Measurements from ENCODE around the gene FZD8. TPM values are rescaled to one million over a fixed set of nuclear protein-coding genes. Genes with fewer than 3 reads are reported as not detected.

Gene FZD8
- polyA plus RNA-seq, 2 of the 4 experiments (the other 2 are of a cell fraction) = 4.4 to 13.4 TPM

GRCh38 chr10:35667270-35667889, 25.3 kb upstream of the FZD8 start:
- DNase-seq (ENCODE audit: low read depth in 1 of 2, low spot score in 1 of 2) = no peak
- FAIRE-seq = no peak
- 56% methylated on average over 4 of the region's 4 CpGs for WGBS (ENCODE audit: missing lambda C conversion rate)

GRCh38 chr10:35661236-35661635, 19.1 kb upstream of the FZD8 start:
- DNase-seq (ENCODE audit: low read depth in 1 of 2, low spot score in 1 of 2) (no peak), ATAC-seq (no peak), FAIRE-seq (no peak)
- no peak overlapping the region for H3K4me3 ChIP-seq
- H3K9me3 ChIP-seq = no peaks in the 10 kb centered on the region
- no peak overlapping the region for H3K4me2 ChIP-seq
- no peak overlapping the region for H3K27ac ChIP-seq
- POLR2A ChIA-PET = no interaction called here
- 39% methylated on average over 2 of the region's 2 CpGs for WGBS (ENCODE audit: missing lambda C conversion rate)
- CTCF ChIA-PET = no interaction called here
- TF ChIP-seq RAD21 (conservative IDR thresholded peaks at IDR 0.05 in 1 of 2, IDR thresholded peaks at IDR 0.05 in 1 of 2) (no peak), SREBF2 (IDR thresholded peaks at IDR 0.05) (no peak)
- H3K4me1 ChIP-seq = 0 out of 3 replicates have a peak, but pooled peaks cover 5% of the 10 kb centered on the region

More at GRCh38 chr10:35667270-35667889, 25.3 kb upstream of the FZD8 start:
- Histone ChIP-seq H3K9me3 (no peaks in the 10 kb centered on the region), H3K27ac (no peak overlapping the region), H3K4me1 (0 out of 3 replicates have a peak, but pooled peaks cover 5% of the 10 kb centered on the region), H3K4me3 (no peak overlapping the region), H3K4me2 (no peak overlapping the region)
- TF ChIP-seq MAZ (IDR thresholded peaks at IDR 0.05; ENCODE audit: borderline replicate concordance, low read depth, low read length) (no peak), RNF2 (IDR thresholded peaks at IDR 0.05; ENCODE audit: borderline replicate concordance, low read depth) (no peak), SREBF2 (IDR thresholded peaks at IDR 0.05) (no peak), CHD2 (IDR thresholded peaks at IDR 0.05; ENCODE audit: low read length, partially characterized antibody) (no peak), POLR2A (IDR thresholded peaks at IDR 0.05; ENCODE audit: low read length) (no peak), TFCP2L1 (CRISPR knock-in tag; IDR thresholded peaks at IDR 0.05) (no peak), RAD21 (conservative IDR thresholded peaks at IDR 0.05 in 1 of 2, IDR thresholded peaks at IDR 0.05 in 1 of 2) (no peak), CBX2 (IDR thresholded peaks at IDR 0.05; ENCODE audit: borderline replicate concordance, low read depth) (no peak), RFX5 (IDR thresholded peaks at IDR 0.05) (no peak), ZFP36 (IDR thresholded peaks at IDR 0.05; ENCODE audit: borderline replicate concordance, partially characterized antibody) (no peak), MAFK (IDR thresholded peaks at IDR 0.05; ENCODE audit: partially characterized antibody) (no peak), HEYL (CRISPR knock-in tag; IDR thresholded peaks at IDR 0.05) (no peak)
- TF ChIP-seq, protein P1, sequence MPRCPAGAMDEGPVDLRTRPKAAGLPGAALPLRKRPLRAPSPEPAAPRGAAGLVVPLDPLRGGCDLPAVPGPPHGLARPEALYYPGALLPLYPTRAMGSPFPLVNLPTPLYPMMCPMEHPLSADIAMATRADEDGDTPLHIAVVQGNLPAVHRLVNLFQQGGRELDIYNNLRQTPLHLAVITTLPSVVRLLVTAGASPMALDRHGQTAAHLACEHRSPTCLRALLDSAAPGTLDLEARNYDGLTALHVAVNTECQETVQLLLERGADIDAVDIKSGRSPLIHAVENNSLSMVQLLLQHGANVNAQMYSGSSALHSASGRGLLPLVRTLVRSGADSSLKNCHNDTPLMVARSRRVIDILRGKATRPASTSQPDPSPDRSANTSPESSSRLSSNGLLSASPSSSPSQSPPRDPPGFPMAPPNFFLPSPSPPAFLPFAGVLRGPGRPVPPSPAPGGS (IDR thresholded peaks at IDR 0.05) = no peak
- CTCF ChIA-PET = no interaction called here
- ATAC-seq = no peak
- POLR2A ChIA-PET = no interaction called here

DNA sequence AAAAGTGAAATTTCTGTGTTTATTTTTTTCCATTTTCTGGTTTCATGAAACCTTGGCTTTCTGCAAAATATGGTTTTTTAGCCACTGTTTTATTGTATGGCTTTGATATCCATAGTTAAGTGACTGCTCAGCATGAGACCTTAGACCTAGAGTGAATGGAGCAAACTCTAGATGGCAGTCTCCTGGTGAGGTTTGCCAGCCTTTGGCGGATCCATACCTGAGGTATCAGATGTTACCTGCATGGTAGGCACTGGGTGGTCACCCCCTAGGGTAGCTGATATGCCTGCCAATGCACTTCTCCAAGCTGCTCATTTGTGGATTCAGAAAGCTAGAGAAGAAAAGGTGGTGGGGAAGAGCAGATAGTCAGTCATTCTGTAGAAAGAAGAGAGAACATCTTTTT, 17.4 kb upstream of the FZD8 start:
- TF ChIP-seq ATOH8 (CRISPR knock-in tag; IDR thresholded peaks at IDR 0.05; ENCODE audit: low read depth) = no peak
- TF ChIP-seq NPAS2 (CRISPR knock-in tag; IDR thresholded peaks at IDR 0.05; ENCODE audit: borderline replicate concordance) = no peak
- TF ChIP-seq BHLHE40 (IDR thresholded peaks at IDR 0.05; ENCODE audit: low read depth, low read length) = no peak
- TF ChIP-seq RNF2 (IDR thresholded peaks at IDR 0.05; ENCODE audit: borderline replicate concordance, low read depth) = no peak
- no peak for TF ChIP-seq ZNF302 (CRISPR knock-in tag; IDR thresholded peaks at IDR 0.05)
- TF ChIP-seq PHF8 (IDR thresholded peaks at IDR 0.05; ENCODE audit: borderline replicate concordance, low read depth) = no peak
- TF ChIP-seq SMC3 (IDR thresholded peaks at IDR 0.05) = no peak
- TF ChIP-seq, protein P1 (IDR thresholded peaks at IDR 0.05) = no peak
- no peak for TF ChIP-seq FOXS1 (CRISPR knock-in tag; IDR thresholded peaks at IDR 0.05)
- TF ChIP-seq MAFK (IDR thresholded peaks at IDR 0.05; ENCODE audit: partially characterized antibody) = no peak
- no peak for TF ChIP-seq NFE2L2 (conservative IDR thresholded peaks at IDR 0.05; ENCODE audit: low read length)
- TF ChIP-seq CHD4 (IDR thresholded peaks at IDR 0.05; ENCODE audit: borderline replicate concordance) = no peak
- TF ChIP-seq CHD2 (IDR thresholded peaks at IDR 0.05; ENCODE audit: low read length, partially characterized antibody) = no peak
- no peak for TF ChIP-seq HDAC2 (IDR thresholded peaks at IDR 0.05)
- no peak for TF ChIP-seq FOSB (CRISPR knock-in tag; IDR thresholded peaks at IDR 0.05)
- TF ChIP-seq RAD21 (conservative IDR thresholded peaks at IDR 0.05 in 1 of 2, IDR thresholded peaks at IDR 0.05 in 1 of 2) = no peak
- no peak for TF ChIP-seq ZSCAN20 (CRISPR knock-in tag; IDR thresholded peaks at IDR 0.05)
- no peak for TF ChIP-seq FOSL2 (IDR thresholded peaks at IDR 0.05)
- TF ChIP-seq FOSL2 (CRISPR knock-in tag; IDR thresholded peaks at IDR 0.05) = no peak
- no peak for TF ChIP-seq CBX2 (IDR thresholded peaks at IDR 0.05; ENCODE audit: borderline replicate concordance, low read depth)
- no peak for TF ChIP-seq ZFP36 (IDR thresholded peaks at IDR 0.05; ENCODE audit: borderline replicate concordance, partially characterized antibody)
- H3K9me3 ChIP-seq = no peaks in the 10 kb centered on the region
- H3K4me3 ChIP-seq = no peak overlapping the region
- H3K4me1 ChIP-seq = no peaks in the 10 kb centered on the region
- H3K27ac ChIP-seq = no peak overlapping the region
- no peak for FAIRE-seq
- CTCF ChIA-PET = no interaction called here
- POLR2A ChIA-PET = no interaction called here
- H3K4me2 ChIP-seq = no peak overlapping the region
- no peak for DNase-seq (ENCODE audit: low read depth in 1 of 2, low spot score in 1 of 2)
- 40% methylated on average over 1 of the region's 1 CpG for WGBS (ENCODE audit: missing lambda C conversion rate)
- ATAC-seq = no peak

All from A549 (cell line).